Tongue (tissue), 2 donors: ENCODE data around the gene OR6C2. TPM values are rescaled to one million over a fixed set of nuclear protein-coding genes. Genes with fewer than 3 reads are reported as not detected.
"Not testable (repeated sequence)": the region's sequence is repeated elsewhere in the genome, so short reads cannot be mapped to it uniquely, and the experiment has no call there.

ENCODE experiments used
- DNase-seq: peaks from one replicate; pipeline ENCODE4 v3.0.0-alpha.2; 2015
- total RNA-seq: library from RNA; depleted of rRNA; stranded (reverse); fragments of >200 nt; gene quantifications from one replicate; pipeline ENCODE4 v1.2.3, GENCODE V29; 2014

Gene OR6C2
- not detected for total RNA-seq

DNA sequence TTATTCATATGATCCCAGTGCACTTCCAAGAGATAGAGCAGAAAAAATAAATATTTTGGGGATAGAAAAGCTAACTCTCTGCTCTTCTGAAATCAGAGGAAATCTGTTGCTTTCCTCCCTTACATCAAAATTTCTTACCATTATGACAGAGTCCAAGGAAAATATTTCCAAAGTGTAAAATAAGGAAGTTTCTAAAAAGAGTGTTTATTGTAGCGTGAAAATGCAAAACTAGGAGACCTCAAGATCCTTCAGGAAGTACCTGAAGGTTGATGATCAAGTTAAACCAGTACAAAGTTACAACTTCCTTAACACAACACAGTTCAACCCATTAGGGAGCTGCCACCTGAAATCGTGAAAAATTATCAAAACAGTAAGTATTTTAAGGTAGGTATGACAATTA, at the start of gene OR6C2:
Gene OR6C2 (plus strand): TSS at position 301 of the 400 bp plus-strand sequence. CDS start 8,138 bp downstream, outside the sequence.
- DNase-seq: no peak

GRCh38 chr12:55396326-55396725, 47.5 kb upstream of the OR6C2 start:
- no peak for DNase-seq

DNA sequence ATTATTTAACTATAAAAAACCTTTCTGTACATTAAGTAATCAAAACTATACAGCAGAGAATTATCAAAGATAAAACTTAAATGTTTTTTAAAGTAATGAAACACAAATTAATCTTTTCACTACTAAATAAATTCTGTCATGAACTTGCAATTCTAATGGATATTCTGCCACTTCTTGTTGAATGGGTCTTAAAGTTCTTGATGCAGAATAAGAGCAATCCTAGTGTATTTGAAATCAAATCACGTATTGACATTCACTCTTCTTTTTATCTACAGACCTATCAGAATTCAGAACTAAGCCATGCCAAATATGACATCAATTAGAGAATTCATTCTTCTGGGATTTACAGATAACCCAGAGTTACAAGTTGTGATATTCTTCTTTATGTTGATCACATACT, 43.6 kb upstream of the OR6C2 start, which contains the start of gene OR6C65:
Gene OR6C65 (plus strand): TSS at position 301 of the 400 bp plus-strand sequence. CDS start 0 bp downstream, at position 301.
- DNase-seq: no peak

DNA sequence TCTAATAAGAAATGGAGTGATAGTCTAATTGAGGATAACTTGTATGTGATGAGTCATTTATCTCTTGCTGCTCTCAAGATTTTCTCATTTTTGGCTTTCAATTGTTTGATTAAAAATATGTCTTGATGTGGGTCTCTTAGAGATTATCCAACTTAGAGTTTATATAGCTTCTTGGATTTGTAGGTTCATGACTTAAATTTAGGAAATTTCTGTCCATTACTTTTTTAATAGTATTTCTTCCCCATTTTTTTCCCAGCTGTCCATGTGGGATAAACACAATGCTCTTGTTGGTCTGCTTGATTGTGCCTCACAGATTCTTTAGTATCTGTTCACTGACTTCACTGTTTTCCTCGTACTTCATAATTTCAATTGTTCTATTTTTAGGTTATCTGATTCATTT, 36.0 kb upstream of the OR6C2 start:
- no peak for DNase-seq

- DNase-seq: not testable (repeated sequence)
Observed at GRCh38 chr12:55409133-55409532, 34.7 kb upstream of the OR6C2 start.

DNA sequence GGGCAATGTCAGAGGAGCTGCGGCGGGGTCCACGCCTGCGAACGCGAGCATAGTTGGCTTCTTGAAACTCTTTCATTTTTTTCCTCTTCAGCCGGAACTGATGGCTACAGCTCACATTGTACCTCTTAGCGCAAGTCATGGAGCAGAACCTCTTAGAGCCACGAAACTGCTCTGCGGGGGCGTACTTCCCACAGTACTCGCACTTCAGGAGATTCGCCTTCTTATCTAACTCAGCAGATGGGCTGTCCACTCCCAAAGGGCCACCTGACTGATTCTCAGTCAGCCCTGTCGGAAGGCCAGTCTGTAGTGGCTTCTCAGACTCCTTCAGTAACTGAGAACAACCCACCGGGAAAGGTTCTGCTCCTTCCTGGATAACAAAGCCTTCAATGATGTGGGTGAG, 31.7 kb upstream of the OR6C2 start:
- not testable (repeated sequence) for DNase-seq

DNA sequence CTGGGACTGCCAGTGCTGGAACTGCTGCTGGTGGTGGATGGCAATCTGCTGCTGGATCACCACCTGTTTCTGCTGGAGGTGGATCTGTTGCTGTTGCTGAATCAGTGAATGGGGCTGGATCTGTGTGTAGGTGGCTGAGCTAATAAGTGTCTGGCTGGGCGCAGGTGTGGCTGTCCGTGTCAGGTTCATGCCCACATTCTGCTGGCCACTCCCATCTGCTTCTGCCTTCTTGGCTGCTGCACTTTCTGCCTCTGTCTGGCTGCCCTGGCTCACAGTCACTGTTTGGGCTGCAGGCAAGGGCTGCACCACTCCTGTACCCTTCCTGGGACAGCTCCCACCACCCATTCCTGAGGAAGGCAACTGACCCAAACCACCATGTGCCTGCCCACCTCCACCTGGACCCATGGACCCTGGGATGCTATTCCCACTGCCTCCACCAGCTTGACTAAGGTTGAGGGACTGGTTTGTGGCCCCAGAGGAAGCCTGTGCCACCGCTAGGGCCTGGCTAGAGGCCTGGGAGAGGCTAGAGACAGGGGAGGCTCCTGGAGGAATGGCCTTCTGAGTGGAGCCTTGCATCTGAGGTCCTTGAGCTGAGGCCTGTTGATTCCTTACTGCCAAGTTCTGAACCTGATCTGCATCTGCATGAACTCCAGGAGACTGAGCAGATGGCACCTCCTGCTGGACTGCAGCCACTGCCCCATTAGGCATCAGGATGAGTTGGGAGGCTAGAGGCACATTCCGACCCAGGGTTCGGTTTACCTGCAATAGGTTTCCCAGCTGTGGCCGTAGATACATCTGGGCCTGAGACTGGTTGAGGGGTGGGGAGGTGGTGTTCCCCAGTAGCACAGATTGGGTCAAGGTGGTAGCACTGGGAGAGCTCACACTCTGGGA, 30.1 kb upstream of the OR6C2 start:
- not testable (repeated sequence) for DNase-seq

DNA sequence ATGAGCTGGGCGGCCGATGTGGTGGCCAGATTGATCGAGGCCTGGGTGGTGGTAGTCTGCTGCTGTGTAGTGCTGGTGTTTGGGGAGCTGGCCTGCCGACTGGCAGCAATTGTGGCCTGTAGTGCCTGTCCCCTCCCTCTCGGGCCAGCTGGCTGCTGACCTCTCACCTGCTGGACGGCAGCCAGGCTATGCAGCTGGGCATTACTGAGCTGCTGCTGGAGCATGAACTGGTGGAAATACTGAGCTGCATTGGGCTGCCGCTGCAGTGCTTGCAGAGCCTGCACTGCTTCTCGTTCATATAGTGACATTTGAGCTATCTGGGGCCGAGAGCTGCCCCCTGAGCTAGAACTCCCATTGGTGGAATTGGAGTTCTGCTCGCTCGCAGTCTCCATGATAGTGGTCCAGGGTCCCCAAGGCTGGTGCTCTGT, 29.5 kb upstream of the OR6C2 start:
- peak; percentile 25 for DNase-seq

- not testable (repeated sequence) for DNase-seq
Observed at GRCh38 chr12:55414889-55415288, 29.0 kb upstream of the OR6C2 start.

DNA sequence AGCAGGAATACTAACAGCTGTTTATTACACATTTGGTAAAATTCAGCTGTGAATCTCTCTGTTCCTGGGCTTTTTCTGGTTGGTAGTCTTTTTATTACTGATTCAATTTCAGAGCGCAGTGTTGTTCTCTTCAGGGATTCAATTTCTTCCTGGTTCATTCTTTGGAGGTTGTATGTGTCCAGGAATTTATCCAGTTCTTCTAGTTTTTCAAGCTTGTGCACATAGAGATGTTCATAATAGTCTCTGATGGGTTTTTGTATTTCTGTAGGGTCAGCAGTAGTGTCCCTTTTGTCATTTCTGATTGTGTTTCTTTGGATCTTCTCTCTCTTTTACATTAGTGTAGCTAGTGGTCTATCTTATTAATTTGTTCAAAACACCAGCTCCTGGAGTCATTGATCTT, 26.9 kb upstream of the OR6C2 start:
- no peak for DNase-seq

DNA sequence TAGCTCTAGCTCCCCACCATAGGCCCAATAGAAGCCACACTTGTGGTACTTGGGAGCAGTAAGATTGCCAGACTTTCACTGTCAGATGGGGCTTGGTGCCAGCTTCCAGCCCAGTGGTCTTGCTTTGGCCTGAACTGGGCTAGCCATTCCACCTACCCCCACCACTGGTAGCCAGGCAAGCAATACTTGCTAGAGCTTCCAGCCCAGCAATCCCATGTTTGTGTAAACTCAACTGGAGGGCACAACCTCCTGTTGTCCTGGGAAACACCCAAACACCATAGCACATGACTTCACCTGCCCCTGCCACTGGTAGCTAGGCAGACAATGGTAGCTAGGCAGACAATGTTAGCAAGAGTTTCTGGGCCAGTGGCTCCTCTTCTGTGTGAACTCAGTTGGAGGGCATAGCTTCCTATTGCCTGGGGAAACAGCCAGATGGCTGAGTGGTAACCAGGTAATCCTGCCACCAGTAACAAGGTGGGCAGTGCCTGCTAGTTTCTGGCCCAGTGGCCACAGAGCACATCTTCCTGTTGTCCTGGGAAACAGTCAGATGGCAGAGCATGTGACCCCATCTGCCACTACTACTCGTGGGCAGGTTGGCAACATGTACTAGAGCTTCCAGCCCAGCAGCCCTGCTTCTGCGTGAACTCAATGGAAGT, 23.4 kb upstream of the OR6C2 start:
- DNase-seq: no peak

- DNase-seq: no peak
Observed at GRCh38 chr12:55425954-55426353, 17.9 kb upstream of the OR6C2 start, which contains the start of gene OR6C76. TSS of gene OR6C76 (plus strand) at chr12:55426254. CDS start at chr12:55426254, 0 bp downstream.

- no peak for DNase-seq
Observed at GRCh38 chr12:55428331-55429243, 15.3 kb upstream of the OR6C2 start.

DNA sequence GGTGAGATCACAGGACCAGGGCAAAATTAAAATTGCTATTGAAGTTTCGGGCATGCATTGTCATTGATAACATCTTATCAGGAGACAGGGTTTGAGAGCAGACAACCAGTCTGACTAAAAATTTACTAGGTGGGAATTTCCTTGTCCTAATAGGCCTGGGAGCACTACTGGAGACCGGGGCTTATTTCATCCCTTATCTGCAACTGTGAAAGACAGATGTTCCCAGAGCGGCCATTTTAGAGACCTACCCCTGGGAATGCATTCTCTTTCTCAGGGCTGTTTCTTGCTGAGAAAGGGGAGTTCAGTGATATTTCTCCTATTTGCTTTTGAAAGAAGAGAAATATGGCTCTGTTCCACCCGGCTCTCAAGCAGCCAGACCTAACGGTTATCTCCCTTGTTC, 2.6 kb upstream of the OR6C2 start:
- not testable (repeated sequence) for DNase-seq

- DNase-seq: no peak
Observed at GRCh38 chr12:55445357-55445756, 1.5 kb downstream of the OR6C2 start.

DNA sequence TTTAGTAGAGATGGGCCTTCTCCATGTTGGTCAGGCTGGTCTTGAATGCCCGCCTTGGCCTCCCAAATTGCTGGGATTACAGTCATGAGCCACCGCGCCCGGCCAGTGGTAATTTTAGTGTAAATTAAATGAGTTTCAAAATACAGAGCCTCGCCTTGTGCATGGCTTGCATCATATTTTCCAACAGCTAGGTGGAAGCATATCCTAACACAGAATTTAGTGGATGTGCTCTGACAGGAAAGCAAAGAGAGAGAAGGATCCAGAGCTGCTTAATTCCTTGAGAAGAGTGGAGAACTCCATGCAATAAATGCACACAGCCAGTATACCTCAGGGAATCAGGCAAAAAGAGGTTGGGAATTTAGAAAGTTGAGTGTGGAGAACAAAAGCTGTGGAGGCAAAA, 2.5 kb downstream of the OR6C2 start:
- peak; percentile 7 for DNase-seq

DNA sequence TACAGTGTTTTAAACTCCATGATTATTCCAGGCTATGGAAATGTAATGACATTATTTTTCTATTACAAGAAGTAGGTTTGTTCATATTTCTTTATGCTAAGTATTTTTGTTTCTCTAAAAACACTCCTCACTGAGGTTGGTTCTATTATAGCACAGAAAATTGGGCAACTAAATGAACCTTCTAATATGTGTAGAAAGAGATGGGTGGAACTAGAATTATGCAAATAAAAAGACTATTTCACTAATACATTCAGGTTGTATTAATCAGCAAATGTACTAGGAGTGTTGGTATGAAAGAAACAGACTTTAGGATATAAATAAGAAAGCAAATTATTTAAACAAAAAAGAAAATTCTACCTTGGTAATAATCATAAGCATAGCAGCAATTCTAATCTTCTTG, 4.9 kb downstream of the OR6C2 start:
- DNase-seq: no peak

DNA sequence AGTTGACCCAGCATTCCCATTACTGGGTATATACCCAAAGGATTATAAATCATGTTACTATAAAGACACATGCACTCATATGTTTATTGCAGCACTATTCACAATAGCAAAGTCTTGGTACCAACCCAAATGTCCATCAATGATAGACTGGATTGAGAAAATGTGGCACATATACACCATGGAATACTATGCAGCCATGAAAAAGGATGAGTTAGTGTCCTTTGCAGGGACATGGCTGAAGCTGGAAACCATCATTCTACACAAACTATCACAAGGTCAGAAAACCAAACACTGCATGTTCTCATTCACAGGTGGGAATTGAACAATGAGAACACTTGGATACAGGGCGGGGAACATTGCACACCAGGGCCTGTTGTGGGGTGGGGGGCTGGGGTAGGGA, 21.1 kb downstream of the OR6C2 start:
- not testable (repeated sequence) for DNase-seq

DNA sequence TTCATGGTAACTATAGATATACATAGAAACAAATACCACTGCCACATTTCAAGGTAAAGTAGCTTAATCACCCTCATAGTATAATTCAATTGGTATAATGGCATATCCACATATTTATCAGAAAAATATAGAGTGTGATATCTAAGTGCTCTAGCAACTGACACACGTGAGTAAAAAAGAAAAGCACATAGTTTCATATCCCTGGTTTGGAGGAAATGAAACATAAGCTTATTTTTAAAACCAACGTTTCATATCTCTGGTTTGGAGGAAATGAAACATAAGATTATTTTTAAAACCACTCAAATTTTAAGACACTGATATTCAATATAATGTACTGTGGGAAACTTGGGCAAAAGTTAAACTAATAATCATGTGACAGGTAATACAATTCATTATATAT, 24.0 kb downstream of the OR6C2 start:
- DNase-seq: no peak

GRCh38 chr12:55469291-55469690, 25.4 kb downstream of the OR6C2 start:
- no peak for DNase-seq

DNA sequence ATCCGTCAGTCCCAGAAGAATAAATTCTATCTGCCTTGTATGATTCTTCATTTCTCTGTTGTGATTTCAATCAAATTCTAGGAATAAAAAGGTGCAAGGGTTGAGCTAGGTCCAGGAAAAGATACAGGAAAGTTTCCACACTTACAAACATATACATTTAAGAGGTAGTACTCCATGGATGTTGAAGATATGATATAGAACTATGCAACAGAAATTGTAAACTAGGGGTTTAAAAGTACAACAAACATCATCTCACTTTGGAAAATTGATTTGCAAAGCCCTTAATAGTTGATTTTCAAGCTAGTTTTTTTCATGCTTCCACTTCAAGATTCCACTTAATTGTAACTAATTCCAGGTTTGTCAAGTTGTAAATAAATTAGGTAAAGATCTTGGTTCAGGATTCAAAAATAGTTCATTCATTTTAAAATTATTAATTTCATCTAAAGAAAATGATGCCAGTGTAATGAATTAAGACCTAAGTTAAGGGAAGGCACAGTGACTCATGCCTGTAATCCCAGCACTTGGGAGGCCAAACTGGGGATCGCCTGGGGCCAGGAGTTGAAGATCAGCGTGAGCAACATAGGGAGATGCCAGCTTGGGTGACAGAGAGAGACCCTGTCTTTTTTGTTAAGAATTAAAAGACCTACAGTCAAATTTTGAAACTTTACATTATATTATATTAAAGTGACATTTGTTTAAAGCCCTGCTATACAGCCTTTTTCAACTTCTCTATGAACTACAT, 26.4 kb downstream of the OR6C2 start, which contains the start of gene OR6C70:
Gene OR6C70 (minus strand): TSS at position 51 of the 742 bp plus-strand sequence. CDS start 0 bp downstream, at position 51.
- DNase-seq: no peak
